MM.1S (cell line): ENCODE results near the gene MAD1L1.

Experiments
- EZH2 ChIP-seq: fragments of 300-600 bp; sonication (generic); optimal IDR thresholded peaks from 2 replicates; pipeline ENCODE3; 2017; ENCODE audit warnings: low read depth, mild to moderate bottlenecking, antibody characterized with exemption, low read length, mixed read lengths
- EZH2phosphoT487 ChIP-seq: fragments of 300-600 bp; sonication (generic); IDR thresholded peaks from 2 replicates; pipeline ENCODE4 v1.6.1; 2018; ENCODE audit warnings: antibody characterized with exemption, low read length
- TF ChIP-seq, protein P1 (sequence below): fragments of 300-600 bp; sonication (generic); IDR thresholded peaks from 2 replicates; pipeline ENCODE4 v1.5.1; 2016; ENCODE audit warnings: antibody characterized with exemption, low read length, mixed read lengths

DNA sequence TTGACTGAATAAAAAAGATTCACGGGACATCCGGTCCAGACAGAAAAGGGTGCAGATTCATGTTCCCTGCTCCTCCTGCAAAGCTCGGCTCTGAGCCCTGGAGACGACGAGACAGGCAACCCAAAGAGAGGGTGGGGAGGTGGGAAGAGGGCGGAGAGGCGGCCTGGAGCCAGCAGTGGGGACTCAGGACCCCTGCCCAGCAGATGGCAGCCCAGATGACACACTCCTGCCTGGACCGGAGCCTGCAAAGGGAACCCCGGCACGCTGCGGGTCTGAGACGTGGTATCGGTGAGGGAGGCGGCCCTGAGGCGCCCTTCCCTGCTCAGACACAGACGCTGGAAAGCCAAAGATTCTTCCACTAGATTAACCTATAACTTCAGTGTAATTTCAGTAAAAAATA, 311.9 kb downstream of the MAD1L1 start:
- TF ChIP-seq, protein P1, sequence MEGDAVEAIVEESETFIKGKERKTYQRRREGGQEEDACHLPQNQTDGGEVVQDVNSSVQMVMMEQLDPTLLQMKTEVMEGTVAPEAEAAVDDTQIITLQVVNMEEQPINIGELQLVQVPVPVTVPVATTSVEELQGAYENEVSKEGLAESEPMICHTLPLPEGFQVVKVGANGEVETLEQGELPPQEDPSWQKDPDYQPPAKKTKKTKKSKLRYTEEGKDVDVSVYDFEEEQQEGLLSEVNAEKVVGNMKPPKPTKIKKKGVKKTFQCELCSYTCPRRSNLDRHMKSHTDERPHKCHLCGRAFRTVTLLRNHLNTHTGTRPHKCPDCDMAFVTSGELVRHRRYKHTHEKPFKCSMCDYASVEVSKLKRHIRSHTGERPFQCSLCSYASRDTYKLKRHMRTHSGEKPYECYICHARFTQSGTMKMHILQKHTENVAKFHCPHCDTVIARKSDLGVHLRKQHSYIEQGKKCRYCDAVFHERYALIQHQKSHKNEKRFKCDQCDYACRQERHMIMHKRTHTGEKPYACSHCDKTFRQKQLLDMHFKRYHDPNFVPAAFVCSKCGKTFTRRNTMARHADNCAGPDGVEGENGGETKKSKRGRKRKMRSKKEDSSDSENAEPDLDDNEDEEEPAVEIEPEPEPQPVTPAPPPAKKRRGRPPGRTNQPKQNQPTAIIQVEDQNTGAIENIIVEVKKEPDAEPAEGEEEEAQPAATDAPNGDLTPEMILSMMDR = no peak
- TF ChIP-seq EZH2 = no peak
- no peak for TF ChIP-seq EZH2phosphoT487
